GM21717 (cell line): Measurements from ENCODE around the gene PTPN6.
A peak's percentile ranks its signal among the peaks of the same experiment; 100 is the strongest.

Source experiments
- ATAC-seq: cut with Tn5 transposase; IDR thresholded peaks from one replicate; pipeline ENCODE4 v1.9.1; 2021; ENCODE audit warnings: mild to moderate bottlenecking, moderate library complexity; ENCODE audit not compliant: unreplicated experiment

PTPN6 gene

GRCh38 chr12:6954316-6955107 is 3.4 kb downstream of the PTPN6 start:
- ATAC-seq, result no peak

DNA sequence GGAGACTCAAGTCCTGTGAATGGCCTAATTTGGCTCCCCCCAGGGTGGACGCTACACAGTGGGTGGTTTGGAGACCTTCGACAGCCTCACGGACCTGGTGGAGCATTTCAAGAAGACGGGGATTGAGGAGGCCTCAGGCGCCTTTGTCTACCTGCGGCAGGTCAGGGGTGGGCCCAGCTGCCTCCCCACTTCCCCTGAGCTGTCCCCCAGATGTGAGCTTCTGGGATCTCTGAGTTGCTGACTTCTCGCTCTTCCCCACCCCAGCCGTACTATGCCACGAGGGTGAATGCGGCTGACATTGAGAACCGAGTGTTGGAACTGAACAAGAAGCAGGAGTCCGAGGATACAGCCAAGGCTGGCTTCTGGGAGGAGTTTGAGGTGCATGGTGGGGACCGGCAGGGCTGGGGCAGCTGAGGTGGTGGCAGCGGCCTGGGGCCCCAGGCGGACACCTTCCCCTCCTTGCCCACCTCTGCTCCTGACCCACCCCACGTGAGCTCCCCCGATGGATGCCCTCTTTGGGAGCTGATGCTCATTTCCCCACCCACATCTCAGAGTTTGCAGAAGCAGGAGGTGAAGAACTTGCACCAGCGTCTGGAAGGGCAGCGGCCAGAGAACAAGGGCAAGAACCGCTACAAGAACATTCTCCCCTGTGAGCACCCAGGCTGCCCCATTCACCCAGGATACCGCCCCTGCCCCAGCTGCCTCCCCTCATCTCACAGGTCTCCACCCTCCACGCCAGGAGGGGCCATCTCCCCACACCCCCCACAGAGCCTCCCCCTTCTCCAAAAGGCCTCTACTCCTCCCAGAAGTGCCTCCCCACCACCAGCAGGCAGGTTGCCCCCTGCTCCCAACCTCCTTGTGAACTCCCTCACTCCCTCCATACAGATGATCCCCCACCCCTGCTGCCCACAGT is 4.2 kb downstream of the PTPN6 start:
- ATAC-seq, result no peak

- ATAC-seq, result no peak
Observed at GRCh38 chr12:6956021-6956727, 5.0 kb downstream of the PTPN6 start.

GRCh38 chr12:6957151-6957701 is 6.1 kb downstream of the PTPN6 start:
- no peak for ATAC-seq

DNA sequence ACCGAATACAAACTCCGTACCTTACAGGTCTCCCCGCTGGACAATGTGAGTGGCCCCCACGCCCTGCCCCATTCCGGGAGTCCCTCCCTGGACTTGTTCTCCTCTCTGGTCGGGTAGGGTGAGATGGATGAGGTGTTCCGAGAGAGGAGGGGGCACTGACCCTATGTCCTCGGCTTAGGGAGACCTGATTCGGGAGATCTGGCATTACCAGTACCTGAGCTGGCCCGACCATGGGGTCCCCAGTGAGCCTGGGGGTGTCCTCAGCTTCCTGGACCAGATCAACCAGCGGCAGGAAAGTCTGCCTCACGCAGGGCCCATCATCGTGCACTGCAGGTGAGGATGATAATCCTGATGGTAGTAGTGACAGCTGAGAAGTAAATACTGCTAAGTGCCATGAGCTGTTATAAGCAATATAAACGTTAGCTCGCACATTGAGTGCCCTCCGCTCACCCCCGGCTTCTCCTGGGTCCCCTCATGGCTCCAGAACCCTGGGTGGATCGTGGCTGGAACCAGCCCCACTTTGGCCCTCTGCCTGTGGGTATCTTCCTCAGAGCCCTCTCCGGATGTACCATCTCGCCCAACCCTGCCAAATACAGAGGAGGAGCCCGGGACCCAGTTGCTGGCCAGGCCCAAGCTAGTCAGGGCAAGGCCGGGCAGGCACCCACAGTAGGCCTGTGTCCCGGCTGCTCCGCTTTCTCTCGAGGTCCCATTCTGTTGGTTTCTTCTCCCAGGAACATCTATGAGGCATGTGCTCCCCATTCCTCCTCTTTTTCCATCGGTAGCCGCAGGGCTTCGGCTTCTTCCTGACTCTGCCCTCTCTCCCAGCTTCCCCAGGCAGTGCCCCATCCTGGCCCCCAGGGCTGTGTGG is 6.8 kb downstream of the PTPN6 start:
- no peak for ATAC-seq

DNA sequence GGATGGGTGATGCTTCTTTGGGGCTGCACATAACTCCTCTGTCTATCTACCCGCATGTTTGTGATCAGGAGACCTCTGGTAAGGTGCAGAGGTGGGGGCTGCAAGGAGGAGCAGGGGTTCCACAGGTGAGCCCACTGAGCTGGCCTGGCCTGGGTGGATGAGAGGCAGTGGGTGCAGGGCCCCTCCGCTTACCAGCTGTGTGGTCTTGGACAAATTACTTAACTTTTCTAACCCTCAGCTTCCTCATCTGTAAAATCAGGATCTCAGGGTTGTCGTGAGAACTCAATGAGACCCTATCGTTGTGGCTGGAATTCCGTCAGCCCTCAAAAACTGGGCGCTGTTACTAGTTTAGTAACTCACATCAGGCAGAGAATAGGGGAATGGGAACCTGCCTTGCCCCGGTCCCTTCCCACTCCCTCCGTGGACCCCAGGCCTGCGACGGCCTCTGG is 7.5 kb downstream of the PTPN6 start:
- ATAC-seq, result no peak

DNA sequence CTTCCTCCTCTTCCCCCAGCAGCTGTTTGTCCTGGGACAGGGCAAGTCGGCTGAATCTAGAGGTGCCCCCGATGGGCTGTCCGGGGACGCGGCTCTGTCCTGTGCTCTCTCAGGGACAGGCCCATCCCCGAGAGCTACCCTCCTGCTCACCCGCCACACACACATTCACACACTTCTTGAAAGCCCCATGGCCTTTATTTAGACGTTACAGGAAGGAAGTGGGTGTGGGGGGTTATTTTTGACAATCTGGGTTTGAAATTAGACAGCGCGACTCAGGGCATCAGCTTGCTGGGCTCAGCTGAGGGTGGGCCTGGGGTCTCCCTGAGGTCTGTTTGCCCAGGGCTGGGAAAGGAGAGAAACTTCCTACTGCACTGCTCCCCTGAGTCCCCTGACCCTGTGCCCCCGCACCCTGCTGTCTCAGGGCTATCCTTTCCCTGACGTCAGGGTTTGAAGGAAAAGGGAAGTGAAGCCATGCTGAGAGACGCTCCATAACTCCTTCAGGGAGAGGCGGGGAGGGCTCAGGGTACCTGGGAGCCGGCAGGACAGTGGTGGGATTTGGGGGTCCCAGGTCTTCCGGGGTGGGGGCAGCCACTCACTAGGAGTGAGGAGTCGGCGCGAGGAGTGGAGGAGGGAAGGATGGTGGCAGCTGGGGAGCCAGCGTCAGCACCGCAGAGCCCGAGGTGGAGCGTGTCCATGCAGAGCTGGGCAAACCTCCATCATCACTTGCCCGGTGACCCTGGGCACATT is 8.1 kb downstream of the PTPN6 start:
- peak; percentile 40 for ATAC-seq

GRCh38 chr12:6959805-6960592 is 8.8 kb downstream of the PTPN6 start:
- no peak for ATAC-seq

- ATAC-seq, result no peak
Observed at GRCh38 chr12:6960593-6961277, 9.6 kb downstream of the PTPN6 start.

DNA sequence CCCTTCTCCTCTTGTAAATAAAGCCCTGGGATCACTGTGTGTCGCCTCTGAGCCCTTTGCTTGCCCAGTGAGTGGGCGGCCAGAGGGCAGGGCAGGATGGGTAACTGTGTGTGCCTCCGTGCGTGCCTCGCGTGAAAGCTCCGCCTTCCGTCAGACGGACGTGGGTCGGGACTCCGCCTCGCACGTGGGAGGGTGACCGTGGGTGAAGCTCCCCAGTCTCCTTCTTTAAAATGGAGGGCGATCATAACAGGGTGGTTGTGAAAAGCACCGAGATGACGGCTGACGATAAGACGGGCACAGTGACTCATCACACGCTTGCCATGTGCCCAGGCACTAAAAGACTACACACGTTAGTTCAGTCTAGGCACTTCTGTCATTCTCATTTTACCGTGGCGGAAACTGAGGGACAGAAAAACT is 10.1 kb downstream of the PTPN6 start:
- ATAC-seq, result peak; percentile 24

DNA sequence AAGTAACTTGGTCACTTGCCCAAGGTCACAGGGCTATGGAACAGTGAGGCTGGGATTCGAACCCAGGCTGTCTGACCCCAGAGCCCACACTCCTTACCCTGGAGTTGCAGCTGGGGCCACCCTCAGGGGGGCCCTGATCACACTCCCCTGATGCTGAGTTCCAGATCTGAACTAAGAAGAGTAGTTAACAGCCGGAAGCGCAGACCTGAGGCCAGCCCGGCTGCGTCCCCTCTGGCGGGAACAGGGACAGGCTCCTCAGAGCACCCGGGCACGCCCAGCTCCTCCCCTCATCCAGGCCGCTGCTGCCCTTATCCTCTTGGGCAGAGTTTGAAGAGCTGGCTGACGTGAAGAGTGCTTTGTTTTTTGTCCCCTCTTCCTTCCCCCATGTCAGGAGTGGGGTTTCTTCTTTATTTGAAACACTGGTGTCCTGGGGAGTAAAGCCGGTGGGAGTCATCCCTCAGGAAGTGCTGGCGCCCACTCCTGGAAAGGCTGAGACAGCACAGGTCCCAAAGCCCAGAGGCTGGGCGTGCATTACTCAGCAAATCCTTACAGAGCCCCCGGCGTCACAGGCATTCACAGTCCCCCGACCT is 10.6 kb downstream of the PTPN6 start:
- peak; percentile 5 for ATAC-seq

GRCh38 chr12:6962285-6963015 is 11.3 kb downstream of the PTPN6 start:
- ATAC-seq, result no peak

- ATAC-seq, result no peak
Observed at GRCh38 chr12:6963016-6963731, 12.0 kb downstream of the PTPN6 start.

DNA sequence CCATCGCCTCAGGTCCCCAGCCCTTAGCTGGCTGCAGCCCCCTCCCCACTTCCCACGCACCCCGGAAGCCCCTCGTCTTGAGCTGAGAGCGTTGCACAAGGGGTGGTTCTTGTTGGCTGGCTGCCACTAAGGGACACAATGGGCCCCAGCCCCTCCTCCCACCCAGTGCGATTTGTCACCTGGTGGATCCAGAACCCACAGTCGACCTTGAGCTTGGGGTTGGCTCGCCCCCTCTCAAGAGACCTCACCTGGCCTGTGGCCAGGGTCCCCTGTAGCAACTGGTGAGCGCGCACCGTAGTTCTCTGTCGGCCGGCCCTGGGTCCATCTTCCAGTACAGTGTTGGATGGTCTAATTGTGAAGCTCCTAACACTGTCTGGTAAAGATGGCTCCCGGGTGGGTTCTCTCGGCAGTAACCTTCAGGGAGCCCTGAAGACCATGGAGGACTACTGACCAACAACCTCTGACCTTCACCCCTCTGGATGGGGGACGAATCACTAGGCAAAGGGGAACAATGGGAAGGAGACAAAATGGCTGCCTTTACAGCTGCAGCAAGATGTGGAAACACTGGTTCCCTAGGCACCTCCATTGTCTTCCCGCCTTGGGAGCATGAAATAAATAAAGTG is 12.7 kb downstream of the PTPN6 start:
- no peak for ATAC-seq

DNA sequence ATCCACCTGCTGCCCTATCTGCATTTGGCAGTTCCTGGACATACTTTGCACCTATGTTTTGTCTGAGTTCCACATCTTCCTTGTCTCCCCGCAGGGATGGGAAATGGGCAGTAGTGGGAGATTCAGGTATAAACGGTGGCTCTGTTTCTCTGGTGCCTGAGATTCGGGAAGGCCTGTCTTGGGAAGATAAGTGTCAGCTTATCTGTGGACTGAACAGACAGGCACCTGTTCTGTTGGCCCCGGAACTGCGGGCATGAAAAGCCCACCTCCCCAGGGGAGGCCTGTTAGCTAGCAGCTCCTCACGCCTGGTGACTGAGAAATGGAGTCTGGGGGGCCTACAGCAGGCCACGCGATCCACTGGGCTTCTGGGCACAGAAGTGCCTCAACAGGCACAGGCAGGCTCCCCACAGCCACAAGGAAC is 13.5 kb downstream of the PTPN6 start:
- no peak for ATAC-seq
